RPMI8226 (cell line): Measurements from ENCODE around the gene CBR1.

Source experiments
- DNase-seq: peaks from one replicate; pipeline ENCODE4 v3.0.0-alpha.2; 2015

Gene CBR1

DNA sequence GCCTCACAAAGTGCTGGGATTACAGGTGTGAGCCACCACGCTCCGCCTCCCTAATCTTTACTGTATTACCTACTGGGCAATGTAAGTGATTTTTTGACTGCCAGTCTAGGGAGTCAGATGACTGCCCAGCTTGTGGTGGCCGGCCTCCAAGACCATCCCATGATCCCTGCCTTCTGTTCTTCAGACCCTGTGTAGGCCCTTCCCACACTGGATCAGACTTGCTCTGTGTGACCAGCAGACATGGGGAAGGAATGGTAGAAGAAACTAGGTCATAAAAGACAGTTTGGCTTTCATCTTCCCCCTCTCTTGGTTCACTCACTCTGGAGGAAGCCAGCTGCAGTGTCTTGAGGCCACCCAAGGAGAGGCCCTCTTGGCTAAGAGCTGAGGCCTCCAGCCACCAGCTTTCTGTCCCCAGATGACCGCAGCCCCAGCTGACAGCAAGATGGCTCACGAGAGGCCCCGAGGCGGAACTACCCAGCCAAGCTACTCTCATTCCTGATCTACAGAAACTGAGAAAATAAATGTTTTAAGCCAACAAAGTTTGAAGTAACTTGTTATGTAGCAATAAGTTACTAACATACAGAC lies 50.6 kb downstream of the CBR1 start:
- peak; percentile 66 for DNase-seq
